Suprapubic skin (tissue), 3 donors: ENCODE data around the gene RAB42.

ENCODE experiments used
- CTCF ChIP-seq, 2 donors: fragments of 200-600 bp in 1 of 2; fragments of 450-650 bp in 1 of 2; sonication (generic) in 1 of 2; IDR thresholded peaks; one replicate each; pipeline ENCODE4 v1.5.1; 2016 to 2019; ENCODE audit warnings: antibody characterized with exemption in 2 of 2, mild to moderate bottlenecking in 1 of 2, moderate library complexity in 1 of 2
- EP300 ChIP-seq: sonication (generic); formaldehyde crosslinking; IDR thresholded peaks from one replicate; pipeline ENCODE4 v1.6.1; 2017; ENCODE audit warnings: antibody characterized with exemption
- POLR2A ChIP-seq, 2 donors: fragments of 450-650 bp; IDR thresholded peaks; one replicate each; pipeline ENCODE4 v1.6.1; 2017; ENCODE audit warnings: antibody characterized with exemption in 2 of 2, mild to moderate bottlenecking in 2 of 2, moderate library complexity in 2 of 2

- TF ChIP-seq EP300 (no peak), POLR2A (IDR thresholded peaks at IDR 0.05) (no peak), CTCF (IDR thresholded peaks at IDR 0.05) (no peak)
Measured at GRCh38 chr1:28604411-28604810, 12.3 kb downstream of the RAB42 start.
